Bronchial epithelial cell (primary cell): ENCODE results near the gene KNSTRN. TPM values are rescaled to one million over a fixed set of nuclear protein-coding genes. Genes with fewer than 3 reads are reported as not detected.

Experiments
- DNase-seq: peaks from one replicate; pipeline ENCODE4 v3.0.0-alpha.2; 2010; ENCODE audit warnings: low read depth
- FAIRE-seq: peaks from 2 replicates; lab custom pipeline; 2011; peaks lifted over from hg19 to GRCh38; lab: Jason Lieb, UNC
- H3K27me3 ChIP-seq: 2 replicates; pipeline ENCODE4 v1.5.1; 2011; ENCODE audit warnings: low read length; ENCODE audit not compliant: control insufficient read depth, insufficient read depth
- H3K36me3 ChIP-seq: 2 replicates; pipeline ENCODE4 v1.5.1; 2011; ENCODE audit warnings: low read length; ENCODE audit not compliant: control insufficient read depth, insufficient read depth
- H3K4me3 ChIP-seq: 2 replicates; pipeline ENCODE4 v1.5.1; 2011; ENCODE audit warnings: mild to moderate bottlenecking, low read depth, low read length, control low read depth
- total RNA-seq: library from RNA; depleted of rRNA; stranded (reverse); fragments of >200 nt; gene quantifications from 2 replicates; pipeline ENCODE4 v1.2.1, GENCODE V29; 2014
- TF ChIP-seq, protein P1 (sequence below): IDR thresholded peaks from 2 replicates; pipeline ENCODE4 v1.5.1; 2011; ENCODE audit warnings: mild to moderate bottlenecking, moderate library complexity, low read length, control low read depth, inconsistent platforms; ENCODE audit not compliant: insufficient read depth, severe bottlenecking

KNSTRN gene
- total RNA-seq, 1 donor from 2014 or later: 56.9 TPM

- Histone ChIP-seq H3K36me3 (no peaks in the 10 kb centered on the region), H3K4me3 (no peak overlapping the region), H3K27me3 (peaks cover 5% of the 10 kb centered on the region)
- TF ChIP-seq, protein P1, sequence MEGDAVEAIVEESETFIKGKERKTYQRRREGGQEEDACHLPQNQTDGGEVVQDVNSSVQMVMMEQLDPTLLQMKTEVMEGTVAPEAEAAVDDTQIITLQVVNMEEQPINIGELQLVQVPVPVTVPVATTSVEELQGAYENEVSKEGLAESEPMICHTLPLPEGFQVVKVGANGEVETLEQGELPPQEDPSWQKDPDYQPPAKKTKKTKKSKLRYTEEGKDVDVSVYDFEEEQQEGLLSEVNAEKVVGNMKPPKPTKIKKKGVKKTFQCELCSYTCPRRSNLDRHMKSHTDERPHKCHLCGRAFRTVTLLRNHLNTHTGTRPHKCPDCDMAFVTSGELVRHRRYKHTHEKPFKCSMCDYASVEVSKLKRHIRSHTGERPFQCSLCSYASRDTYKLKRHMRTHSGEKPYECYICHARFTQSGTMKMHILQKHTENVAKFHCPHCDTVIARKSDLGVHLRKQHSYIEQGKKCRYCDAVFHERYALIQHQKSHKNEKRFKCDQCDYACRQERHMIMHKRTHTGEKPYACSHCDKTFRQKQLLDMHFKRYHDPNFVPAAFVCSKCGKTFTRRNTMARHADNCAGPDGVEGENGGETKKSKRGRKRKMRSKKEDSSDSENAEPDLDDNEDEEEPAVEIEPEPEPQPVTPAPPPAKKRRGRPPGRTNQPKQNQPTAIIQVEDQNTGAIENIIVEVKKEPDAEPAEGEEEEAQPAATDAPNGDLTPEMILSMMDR: no peak
- FAIRE-seq (no peak), DNase-seq (no peak)
These were observed 45.7 kb downstream of the KNSTRN start for GRCh38 chr15:40428185-40428584.

GRCh38 chr15:40429068-40429710, 46.7 kb downstream of the KNSTRN start:
- no peaks in the 10 kb centered on the region for H3K36me3 ChIP-seq
- peaks cover 5% of the 10 kb centered on the region for H3K27me3 ChIP-seq
- FAIRE-seq (no peak), DNase-seq (no peak)
- no peak overlapping the region for H3K4me3 ChIP-seq
- TF ChIP-seq, protein P1: no peak

DNA sequence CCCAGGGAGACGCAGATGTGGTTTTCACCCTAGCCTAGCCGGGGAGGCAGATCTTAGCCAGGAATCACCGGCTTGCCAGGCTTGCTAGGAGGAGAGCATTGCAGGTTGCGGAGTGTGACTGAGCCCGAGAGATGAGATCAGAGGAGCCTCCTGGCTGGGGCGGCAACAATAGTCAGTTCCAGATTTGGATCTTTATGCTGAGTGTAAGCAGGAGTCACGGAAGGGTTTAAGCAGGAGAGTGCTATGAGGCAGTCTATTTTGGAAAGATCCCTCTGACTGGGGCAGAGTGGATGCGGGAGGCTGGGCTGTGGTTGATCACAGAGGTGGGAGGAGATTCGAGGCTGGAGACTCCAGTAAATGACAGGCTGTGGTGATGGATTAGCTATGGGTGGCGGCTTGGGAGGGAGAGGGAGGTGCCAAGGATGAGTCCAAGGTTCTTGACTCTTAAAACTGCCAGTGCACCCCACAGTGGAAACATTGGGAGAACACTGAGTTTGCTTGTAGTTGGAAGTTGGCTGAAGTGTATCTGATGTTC, 47.8 kb downstream of the KNSTRN start:
- no peak for FAIRE-seq
- TF ChIP-seq, protein P1: no peak
- DNase-seq: no peak
- H3K27me3 ChIP-seq: peaks cover 9% of the 10 kb centered on the region
- H3K4me3 ChIP-seq: no peak overlapping the region
- H3K36me3 ChIP-seq: no peaks in the 10 kb centered on the region

DNA sequence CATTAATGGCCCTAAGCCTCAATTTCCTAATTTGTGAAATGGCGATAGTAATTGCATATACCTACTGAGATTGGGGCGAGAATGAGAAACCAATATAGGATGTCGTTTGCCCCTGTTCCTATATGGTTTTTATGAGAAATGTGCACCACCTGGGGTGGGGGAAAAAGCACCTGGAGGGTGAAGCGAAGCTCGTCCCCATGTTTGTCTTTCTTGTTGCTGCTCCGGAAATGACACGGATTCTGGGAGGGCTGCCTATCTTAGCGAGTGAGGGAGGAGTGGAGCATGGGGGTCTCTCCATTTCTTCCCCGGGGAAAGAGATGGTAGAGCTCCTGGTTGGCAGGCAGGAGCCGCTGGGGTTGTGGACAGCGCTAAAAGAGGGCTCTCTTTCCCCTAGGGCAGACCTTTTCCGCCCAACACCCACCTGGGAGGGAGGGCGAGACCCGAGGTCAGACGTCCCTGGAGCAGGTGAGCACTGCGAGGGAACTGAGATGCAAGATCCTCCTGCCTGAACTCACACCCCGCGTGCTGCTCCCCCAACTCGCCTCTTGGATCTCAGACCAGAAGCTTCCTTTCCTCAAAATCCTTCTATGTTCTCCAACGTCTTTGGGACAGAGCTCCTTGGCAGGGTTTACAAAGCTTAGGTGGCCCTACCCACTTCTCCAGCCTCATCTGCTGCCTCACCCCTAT, 52.6 kb downstream of the KNSTRN start:
- Histone ChIP-seq H3K4me3 (no peak overlapping the region), H3K27me3 (peaks cover 24% of the 10 kb centered on the region), H3K36me3 (no peaks in the 10 kb centered on the region)
- DNase-seq (no peak), FAIRE-seq (no peak)
- TF ChIP-seq, protein P1: no peak

GRCh38 chr15:40435710-40436089, 53.2 kb downstream of the KNSTRN start:
- Histone ChIP-seq H3K36me3 (no peaks in the 10 kb centered on the region), H3K27me3 (peaks cover 24% of the 10 kb centered on the region), H3K4me3 (peak overlapping the region; percentile 11)
- FAIRE-seq: no peak
- no peak for DNase-seq
- TF ChIP-seq, protein P1: no peak
